ENCODE measurements around the gene BLOC1S5. TPM values are rescaled to one million over a fixed set of nuclear protein-coding genes. Genes with fewer than 3 reads are reported as not detected.

BLOC1S5 gene
- total RNA-seq, 2 donors from 2014 or later = 14.4 to 17.6 TPM

- Histone ChIP-seq H3K4me3 (ENCODE audit: low read length) (no peak overlapping the region), H3K27ac (ENCODE audit: low read depth, low read length) (no peak overlapping the region), H3K9ac (ENCODE audit: extremely low read depth, low read length, poor library complexity, severe bottlenecking) (no peak overlapping the region), H3K27me3 (ENCODE audit: control insufficient read depth, insufficient read depth, low read length, poor library complexity, severe bottlenecking) (no peaks in the 10 kb centered on the region), H3K4me1 (ENCODE audit: control insufficient read depth, insufficient read depth, low read length) (no peaks in the 10 kb centered on the region), H3K9me3 (ENCODE audit: control insufficient read depth, low read length) (no peaks in the 10 kb centered on the region), H3K36me3 (ENCODE audit: control insufficient read depth, insufficient read depth, low read length) (peaks cover 5% of the 10 kb centered on the region)
- no peaks in the 10 kb centered on the region for H3K4me1 Mint-ChIP-seq
- no peak overlapping the region for H3K4me3 Mint-ChIP-seq
- no peak overlapping the region for H3K27ac Mint-ChIP-seq
- 96 to 100% methylated on average over 1 to 5 of the region's 5 CpGs for WGBS, 2 experiments (ENCODE audit: insufficient coverage in 1 of 2, insufficient read length in 1 of 2)
- DNase-seq = no peak
- no peak for TF ChIP-seq CTCF (conservative IDR thresholded peaks at IDR 0.05)
- no peaks in the 10 kb centered on the region for H3K27me3 Mint-ChIP-seq (ENCODE audit: insufficient read depth)
- peaks cover 32% of the 10 kb centered on the region for H3K36me3 Mint-ChIP-seq (ENCODE audit: low read depth)
- peaks cover 30% of the 10 kb centered on the region for H3K9me3 Mint-ChIP-seq
Observed at GRCh38 chr6:8030920-8031319, 33.3 kb downstream of the BLOC1S5 start.

GRCh38 chr6:8029243-8029870 is 34.8 kb downstream of the BLOC1S5 start:
- no peak for DNase-seq
- peaks cover 20% of the 10 kb centered on the region for H3K36me3 Mint-ChIP-seq (ENCODE audit: low read depth)
- peaks cover 5% of the 10 kb centered on the region for H3K36me3 ChIP-seq (ENCODE audit: control insufficient read depth, insufficient read depth, low read length)
- no peaks in the 10 kb centered on the region for H3K4me1 ChIP-seq (ENCODE audit: control insufficient read depth, insufficient read depth, low read length)
- WGBS, 2 experiments (ENCODE audit: insufficient coverage in 1 of 2, insufficient read length in 1 of 2) = 75% methylated on average over 6 of the region's 6 CpGs; no CpG with 5 or more reads in 1 of the 2 experiments
- H3K27me3 Mint-ChIP-seq (ENCODE audit: insufficient read depth) = no peaks in the 10 kb centered on the region
- no peak overlapping the region for H3K4me3 Mint-ChIP-seq
- no peaks in the 10 kb centered on the region for H3K4me1 Mint-ChIP-seq
- H3K9me3 Mint-ChIP-seq = peaks cover 24% of the 10 kb centered on the region
- H3K27ac Mint-ChIP-seq = no peak overlapping the region
- no peak overlapping the region for H3K27ac ChIP-seq (ENCODE audit: low read depth, low read length)
- no peak overlapping the region for H3K9ac ChIP-seq (ENCODE audit: extremely low read depth, low read length, poor library complexity, severe bottlenecking)
- no peaks in the 10 kb centered on the region for H3K27me3 ChIP-seq (ENCODE audit: control insufficient read depth, insufficient read depth, low read length, poor library complexity, severe bottlenecking)
- no peak overlapping the region for H3K4me3 ChIP-seq (ENCODE audit: low read length)
- TF ChIP-seq CTCF (conservative IDR thresholded peaks at IDR 0.05) = no peak
- no peaks in the 10 kb centered on the region for H3K9me3 ChIP-seq (ENCODE audit: control insufficient read depth, low read length)

- no peaks in the 10 kb centered on the region for H3K27me3 Mint-ChIP-seq (ENCODE audit: insufficient read depth)
- no peak overlapping the region for H3K4me3 ChIP-seq (ENCODE audit: low read length)
- no peak overlapping the region for H3K9ac ChIP-seq (ENCODE audit: extremely low read depth, low read length, poor library complexity, severe bottlenecking)
- 85 to 93% methylated on average over 1 of the region's 2 CpGs for WGBS, 2 experiments (ENCODE audit: insufficient coverage in 1 of 2, insufficient read length in 1 of 2)
- no peak for TF ChIP-seq CTCF (conservative IDR thresholded peaks at IDR 0.05)
- H3K27ac Mint-ChIP-seq = peak overlapping the region; percentile 50
- H3K4me3 Mint-ChIP-seq = no peak overlapping the region
- no peak for DNase-seq
- no peaks in the 10 kb centered on the region for H3K9me3 ChIP-seq (ENCODE audit: control insufficient read depth, low read length)
- H3K36me3 ChIP-seq (ENCODE audit: control insufficient read depth, insufficient read depth, low read length) = peaks cover 10% of the 10 kb centered on the region
- no peaks in the 10 kb centered on the region for H3K4me1 ChIP-seq (ENCODE audit: control insufficient read depth, insufficient read depth, low read length)
- no peaks in the 10 kb centered on the region for H3K4me1 Mint-ChIP-seq
- no peak overlapping the region for H3K27ac ChIP-seq (ENCODE audit: low read depth, low read length)
- peaks cover 14% of the 10 kb centered on the region for H3K9me3 Mint-ChIP-seq
- H3K36me3 Mint-ChIP-seq (ENCODE audit: low read depth) = peaks cover 16% of the 10 kb centered on the region
- no peaks in the 10 kb centered on the region for H3K27me3 ChIP-seq (ENCODE audit: control insufficient read depth, insufficient read depth, low read length, poor library complexity, severe bottlenecking)
Observed at GRCh38 chr6:8027965-8028651, 36.1 kb downstream of the BLOC1S5 start.

Data from endodermal cell (in vitro differentiated cells).